ENCODE data around the gene ACY1.

- TF ChIP-seq POLR2A (IDR thresholded peaks at IDR 0.05; ENCODE audit: low read depth, low read length) (no peak), CTCF (IDR thresholded peaks at IDR 0.05; ENCODE audit: extremely low read depth in 1 of 2, insufficient read depth in 1 of 2, low read depth in 1 of 2, low read length in 2 of 2) (no peak), MAX (IDR thresholded peaks at IDR 0.05; ENCODE audit: insufficient read depth, insufficient read length) (no peak), JUN (IDR thresholded peaks at IDR 0.05; ENCODE audit: borderline replicate concordance, insufficient read depth, insufficient read length, low read depth) (no peak), POLR2AphosphoS5 (IDR thresholded peaks at IDR 0.05; ENCODE audit: insufficient read depth, low read depth, low read length) (no peak), EZH2 (IDR thresholded peaks at IDR 0.05; ENCODE audit: borderline replicate concordance, low read depth, low read length, severe bottlenecking) (no peak), FOS (IDR thresholded peaks at IDR 0.05; ENCODE audit: borderline replicate concordance, insufficient read depth, low read length) (no peak), GATA2 (IDR thresholded peaks at IDR 0.05; ENCODE audit: insufficient read depth, insufficient read length, low read depth, low read length) (no peak)
These were observed 12.0 kb upstream of the ACY1 start for GRCh38 chr3:51971350-51971749.

All from endothelial cell of umbilical vein (primary cell).